ENCODE measurements around the gene DCC. TPM values are rescaled to one million over a fixed set of nuclear protein-coding genes. Genes with fewer than 3 reads are reported as not detected.

Gene DCC
- total RNA-seq, 1 donor from 2014 or later, result under 0.01 TPM

- no peak overlapping the region for H3K27ac ChIP-seq (ENCODE audit: low read depth, low read length)
- H3K4me1 ChIP-seq (ENCODE audit: control insufficient read depth in 3 of 3, insufficient read depth in 3 of 3, low read length in 3 of 3), result no peaks in the 10 kb centered on the region
- H3K27me3 ChIP-seq (ENCODE audit: control insufficient read depth in 3 of 3, insufficient read depth in 3 of 3, low read length in 3 of 3), result no peaks in the 10 kb centered on the region
- H3K4me3 ChIP-seq (ENCODE audit: low read length in 3 of 3), result no peak overlapping the region
- no peaks in the 10 kb centered on the region for H3K36me3 ChIP-seq (ENCODE audit: control insufficient read depth in 3 of 3, insufficient read depth in 3 of 3, low read length in 3 of 3)
- no peaks in the 10 kb centered on the region for H3K9me3 ChIP-seq (ENCODE audit: control insufficient read depth in 3 of 3, low read length in 3 of 3)
- no peak overlapping the region for H3K9ac ChIP-seq (ENCODE audit: low read depth in 1 of 3, low read length in 3 of 3)
Observed at GRCh38 chr18:52439457-52439856, 99.5 kb downstream of the DCC start.

GRCh38 chr18:52441794-52442193 lies 101.8 kb downstream of the DCC start:
- H3K4me3 ChIP-seq (ENCODE audit: low read length in 3 of 3), result no peak overlapping the region
- H3K4me1 ChIP-seq (ENCODE audit: control insufficient read depth in 3 of 3, insufficient read depth in 3 of 3, low read length in 3 of 3), result no peaks in the 10 kb centered on the region
- H3K27ac ChIP-seq (ENCODE audit: low read depth, low read length), result no peak overlapping the region
- no peak overlapping the region for H3K9ac ChIP-seq (ENCODE audit: low read depth in 1 of 3, low read length in 3 of 3)
- H3K9me3 ChIP-seq (ENCODE audit: control insufficient read depth in 3 of 3, low read length in 3 of 3), result no peaks in the 10 kb centered on the region
- no peaks in the 10 kb centered on the region for H3K36me3 ChIP-seq (ENCODE audit: control insufficient read depth in 3 of 3, insufficient read depth in 3 of 3, low read length in 3 of 3)
- no peaks in the 10 kb centered on the region for H3K27me3 ChIP-seq (ENCODE audit: control insufficient read depth in 3 of 3, insufficient read depth in 3 of 3, low read length in 3 of 3)

DNA sequence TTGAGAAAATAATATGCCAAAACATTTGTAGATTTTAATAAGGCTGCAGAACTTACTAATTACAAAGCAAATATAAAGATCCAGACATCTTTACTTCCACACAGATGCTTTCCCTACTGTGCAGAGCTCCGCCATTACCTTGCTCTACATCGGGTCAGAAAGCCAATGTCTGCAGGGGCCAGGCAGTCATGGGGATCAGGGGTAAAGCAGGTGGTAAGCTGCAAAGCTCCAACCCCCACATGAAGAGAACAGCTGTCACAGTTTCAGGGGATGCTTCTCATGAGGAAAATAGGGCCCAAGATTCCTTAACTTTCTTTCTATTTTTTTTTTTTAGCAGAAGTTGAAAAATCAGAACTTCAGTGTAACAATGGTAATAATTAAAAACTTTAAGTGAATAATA lies 102.7 kb downstream of the DCC start:
- H3K4me1 ChIP-seq (ENCODE audit: control insufficient read depth in 3 of 3, insufficient read depth in 3 of 3, low read length in 3 of 3), result no peaks in the 10 kb centered on the region
- no peak overlapping the region for H3K27ac ChIP-seq (ENCODE audit: low read depth, low read length)
- no peaks in the 10 kb centered on the region for H3K9me3 ChIP-seq (ENCODE audit: control insufficient read depth in 3 of 3, low read length in 3 of 3)
- H3K36me3 ChIP-seq (ENCODE audit: control insufficient read depth in 3 of 3, insufficient read depth in 3 of 3, low read length in 3 of 3), result no peaks in the 10 kb centered on the region
- H3K27me3 ChIP-seq (ENCODE audit: control insufficient read depth in 3 of 3, insufficient read depth in 3 of 3, low read length in 3 of 3), result no peaks in the 10 kb centered on the region
- no peak overlapping the region for H3K9ac ChIP-seq (ENCODE audit: low read depth in 1 of 3, low read length in 3 of 3)
- no peak overlapping the region for H3K4me3 ChIP-seq (ENCODE audit: low read length in 3 of 3)

DNA sequence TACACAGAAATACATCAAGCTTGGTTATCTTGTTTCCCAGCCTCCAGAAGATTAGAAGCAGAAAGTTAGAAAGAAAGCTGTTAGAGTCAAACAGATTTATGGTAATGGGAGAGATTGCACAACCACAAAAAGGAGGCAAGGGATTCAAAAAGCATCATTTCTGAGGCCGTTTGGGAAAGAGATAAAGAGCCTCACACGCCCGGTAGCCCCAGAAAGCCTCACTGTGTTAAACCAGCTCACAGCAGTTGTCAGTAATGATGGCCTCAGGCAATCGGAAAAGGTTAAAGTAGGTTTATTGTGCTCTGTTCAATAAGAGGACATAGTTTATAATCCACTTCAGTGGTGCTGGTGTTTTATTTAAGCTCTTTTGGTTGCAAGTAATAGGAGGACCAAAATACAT lies 111.3 kb downstream of the DCC start:
- H3K9me3 ChIP-seq (ENCODE audit: control insufficient read depth in 3 of 3, low read length in 3 of 3), result no peaks in the 10 kb centered on the region
- no peak overlapping the region for H3K4me3 ChIP-seq (ENCODE audit: low read length in 3 of 3)
- no peak overlapping the region for H3K9ac ChIP-seq (ENCODE audit: low read depth in 1 of 3, low read length in 3 of 3)
- no peaks in the 10 kb centered on the region for H3K36me3 ChIP-seq (ENCODE audit: control insufficient read depth in 3 of 3, insufficient read depth in 3 of 3, low read length in 3 of 3)
- H3K27me3 ChIP-seq (ENCODE audit: control insufficient read depth in 3 of 3, insufficient read depth in 3 of 3, low read length in 3 of 3), result no peaks in the 10 kb centered on the region
- no peaks in the 10 kb centered on the region for H3K4me1 ChIP-seq (ENCODE audit: control insufficient read depth in 3 of 3, insufficient read depth in 3 of 3, low read length in 3 of 3)
- H3K27ac ChIP-seq (ENCODE audit: low read depth, low read length), result no peak overlapping the region

DNA sequence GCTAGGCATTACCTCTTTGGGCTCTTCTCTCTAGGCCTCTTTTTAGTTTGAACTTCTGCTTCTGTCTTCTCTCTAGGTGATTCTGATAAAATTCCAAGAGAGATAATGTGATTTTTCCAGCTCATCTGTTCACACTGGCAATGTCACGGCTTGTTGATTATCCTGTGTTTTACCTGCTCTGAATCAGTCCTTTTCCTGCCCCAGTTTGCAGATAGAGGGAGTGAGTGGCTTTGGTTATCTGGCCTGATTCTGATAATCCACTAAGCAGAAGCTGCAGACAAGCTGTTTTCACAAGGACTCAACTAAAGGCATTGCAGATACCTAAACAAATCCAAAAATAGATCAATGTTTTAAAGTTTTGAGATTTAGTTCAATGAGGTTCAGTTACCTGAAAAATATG lies 111.9 kb downstream of the DCC start:
- Histone ChIP-seq H3K36me3 (ENCODE audit: control insufficient read depth in 3 of 3, insufficient read depth in 3 of 3, low read length in 3 of 3) (no peaks in the 10 kb centered on the region), H3K9me3 (ENCODE audit: control insufficient read depth in 3 of 3, low read length in 3 of 3) (no peaks in the 10 kb centered on the region), H3K27ac (ENCODE audit: low read depth, low read length) (no peak overlapping the region), H3K4me3 (ENCODE audit: low read length in 3 of 3) (no peak overlapping the region), H3K4me1 (ENCODE audit: control insufficient read depth in 3 of 3, insufficient read depth in 3 of 3, low read length in 3 of 3) (no peaks in the 10 kb centered on the region), H3K9ac (ENCODE audit: low read depth in 1 of 3, low read length in 3 of 3) (no peak overlapping the region), H3K27me3 (ENCODE audit: control insufficient read depth in 3 of 3, insufficient read depth in 3 of 3, low read length in 3 of 3) (no peaks in the 10 kb centered on the region)

DNA sequence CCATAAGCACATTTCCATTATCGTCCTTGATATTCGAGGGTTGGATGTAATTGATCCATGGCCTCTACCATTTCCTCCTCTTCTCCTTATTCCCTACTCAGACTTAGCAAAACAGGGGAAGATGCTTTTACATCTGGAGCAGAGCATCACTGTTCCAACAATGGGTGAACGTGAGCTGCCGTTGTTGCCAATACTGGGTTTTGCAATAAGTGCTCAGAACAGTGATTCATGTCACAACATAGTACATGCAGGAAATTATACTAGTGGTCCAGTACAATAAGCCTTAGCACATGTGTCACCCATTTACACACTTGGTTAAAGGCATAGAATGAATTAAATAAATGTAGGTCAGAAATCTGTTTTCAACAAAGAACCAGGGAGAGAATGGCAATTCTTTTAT lies 112.4 kb downstream of the DCC start:
- H3K4me3 ChIP-seq (ENCODE audit: low read length in 3 of 3), result no peak overlapping the region
- no peaks in the 10 kb centered on the region for H3K9me3 ChIP-seq (ENCODE audit: control insufficient read depth in 3 of 3, low read length in 3 of 3)
- no peak overlapping the region for H3K27ac ChIP-seq (ENCODE audit: low read depth, low read length)
- H3K27me3 ChIP-seq (ENCODE audit: control insufficient read depth in 3 of 3, insufficient read depth in 3 of 3, low read length in 3 of 3), result no peaks in the 10 kb centered on the region
- no peaks in the 10 kb centered on the region for H3K36me3 ChIP-seq (ENCODE audit: control insufficient read depth in 3 of 3, insufficient read depth in 3 of 3, low read length in 3 of 3)
- H3K9ac ChIP-seq (ENCODE audit: low read depth in 1 of 3, low read length in 3 of 3), result no peak overlapping the region
- no peaks in the 10 kb centered on the region for H3K4me1 ChIP-seq (ENCODE audit: control insufficient read depth in 3 of 3, insufficient read depth in 3 of 3, low read length in 3 of 3)

- Histone ChIP-seq H3K9ac (ENCODE audit: low read depth in 1 of 3, low read length in 3 of 3) (no peak overlapping the region), H3K27ac (ENCODE audit: low read depth, low read length) (no peak overlapping the region), H3K36me3 (ENCODE audit: control insufficient read depth in 3 of 3, insufficient read depth in 3 of 3, low read length in 3 of 3) (no peaks in the 10 kb centered on the region), H3K27me3 (ENCODE audit: control insufficient read depth in 3 of 3, insufficient read depth in 3 of 3, low read length in 3 of 3) (no peaks in the 10 kb centered on the region), H3K9me3 (ENCODE audit: control insufficient read depth in 3 of 3, low read length in 3 of 3) (no peaks in the 10 kb centered on the region), H3K4me3 (ENCODE audit: low read length in 3 of 3) (no peak overlapping the region), H3K4me1 (ENCODE audit: control insufficient read depth in 3 of 3, insufficient read depth in 3 of 3, low read length in 3 of 3) (no peaks in the 10 kb centered on the region)
Observed at GRCh38 chr18:52459890-52460289, 119.9 kb downstream of the DCC start.

DNA sequence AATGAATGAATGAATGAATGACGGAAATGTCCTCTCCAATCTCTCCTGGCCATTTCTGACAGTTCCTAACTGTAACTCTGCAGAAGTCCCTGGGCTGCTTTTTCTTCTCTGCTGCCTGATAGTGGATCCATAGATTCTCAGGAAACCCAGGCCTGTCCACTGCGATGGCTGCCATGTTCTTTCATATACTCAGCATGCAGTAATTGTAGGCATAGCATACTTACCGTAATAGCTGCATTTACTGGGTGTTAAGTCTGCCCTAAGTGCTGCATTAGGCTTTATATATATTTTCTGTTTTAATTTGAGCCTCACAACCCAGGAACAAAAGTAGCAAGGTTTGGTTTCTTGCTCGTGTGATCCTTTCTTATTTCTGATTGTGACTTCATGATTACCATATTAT lies 122.9 kb downstream of the DCC start:
- Histone ChIP-seq H3K9me3 (ENCODE audit: control insufficient read depth in 3 of 3, low read length in 3 of 3) (no peaks in the 10 kb centered on the region), H3K27me3 (ENCODE audit: control insufficient read depth in 3 of 3, insufficient read depth in 3 of 3, low read length in 3 of 3) (no peaks in the 10 kb centered on the region), H3K27ac (ENCODE audit: low read depth, low read length) (no peak overlapping the region), H3K36me3 (ENCODE audit: control insufficient read depth in 3 of 3, insufficient read depth in 3 of 3, low read length in 3 of 3) (no peaks in the 10 kb centered on the region), H3K4me3 (ENCODE audit: low read length in 3 of 3) (no peak overlapping the region), H3K4me1 (ENCODE audit: control insufficient read depth in 3 of 3, insufficient read depth in 3 of 3, low read length in 3 of 3) (no peaks in the 10 kb centered on the region), H3K9ac (ENCODE audit: low read depth in 1 of 3, low read length in 3 of 3) (no peak overlapping the region)

DNA sequence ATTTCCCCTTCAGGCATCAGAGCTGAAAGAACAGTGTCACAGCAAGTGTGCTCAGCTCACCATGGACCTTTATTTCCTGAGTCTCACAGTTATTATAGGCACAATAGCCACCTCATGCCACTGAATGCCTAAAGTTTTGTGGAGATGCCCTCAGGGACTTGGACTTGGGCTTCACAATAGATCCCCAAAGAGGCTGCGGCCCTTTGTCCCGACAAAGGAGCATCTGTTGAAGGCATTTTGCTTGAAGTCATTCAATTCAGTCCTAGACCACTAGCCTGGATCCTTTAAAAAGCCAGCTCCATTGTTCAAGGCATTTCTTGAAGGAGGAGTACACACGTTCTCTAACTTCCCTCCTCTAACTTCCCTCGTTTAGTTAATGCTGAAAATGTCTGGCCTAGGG lies 125.4 kb downstream of the DCC start:
- H3K36me3 ChIP-seq (ENCODE audit: control insufficient read depth in 3 of 3, insufficient read depth in 3 of 3, low read length in 3 of 3), result no peaks in the 10 kb centered on the region
- H3K4me3 ChIP-seq (ENCODE audit: low read length in 3 of 3), result no peak overlapping the region
- no peaks in the 10 kb centered on the region for H3K4me1 ChIP-seq (ENCODE audit: control insufficient read depth in 3 of 3, insufficient read depth in 3 of 3, low read length in 3 of 3)
- no peaks in the 10 kb centered on the region for H3K9me3 ChIP-seq (ENCODE audit: control insufficient read depth in 3 of 3, low read length in 3 of 3)
- H3K27me3 ChIP-seq (ENCODE audit: control insufficient read depth in 3 of 3, insufficient read depth in 3 of 3, low read length in 3 of 3), result no peaks in the 10 kb centered on the region
- H3K9ac ChIP-seq (ENCODE audit: low read depth in 1 of 3, low read length in 3 of 3), result no peak overlapping the region
- H3K27ac ChIP-seq (ENCODE audit: low read depth, low read length), result no peak overlapping the region

- Histone ChIP-seq H3K27ac (ENCODE audit: low read depth, low read length) (no peak overlapping the region), H3K4me3 (ENCODE audit: low read length in 3 of 3) (no peak overlapping the region), H3K36me3 (ENCODE audit: control insufficient read depth in 3 of 3, insufficient read depth in 3 of 3, low read length in 3 of 3) (no peaks in the 10 kb centered on the region), H3K9me3 (ENCODE audit: control insufficient read depth in 3 of 3, low read length in 3 of 3) (no peaks in the 10 kb centered on the region), H3K27me3 (ENCODE audit: control insufficient read depth in 3 of 3, insufficient read depth in 3 of 3, low read length in 3 of 3) (no peaks in the 10 kb centered on the region), H3K4me1 (ENCODE audit: control insufficient read depth in 3 of 3, insufficient read depth in 3 of 3, low read length in 3 of 3) (no peaks in the 10 kb centered on the region), H3K9ac (ENCODE audit: low read depth in 1 of 3, low read length in 3 of 3) (no peak overlapping the region)
Observed at GRCh38 chr18:52468496-52468895, 128.5 kb downstream of the DCC start.

GRCh38 chr18:52475325-52475724 lies 135.3 kb downstream of the DCC start:
- Histone ChIP-seq H3K9ac (ENCODE audit: low read depth in 1 of 3, low read length in 3 of 3) (no peak overlapping the region), H3K27me3 (ENCODE audit: control insufficient read depth in 3 of 3, insufficient read depth in 3 of 3, low read length in 3 of 3) (no peaks in the 10 kb centered on the region), H3K4me1 (ENCODE audit: control insufficient read depth in 3 of 3, insufficient read depth in 3 of 3, low read length in 3 of 3) (no peaks in the 10 kb centered on the region), H3K36me3 (ENCODE audit: control insufficient read depth in 3 of 3, insufficient read depth in 3 of 3, low read length in 3 of 3) (no peaks in the 10 kb centered on the region), H3K27ac (ENCODE audit: low read depth, low read length) (no peak overlapping the region), H3K4me3 (ENCODE audit: low read length in 3 of 3) (no peak overlapping the region), H3K9me3 (ENCODE audit: control insufficient read depth in 3 of 3, low read length in 3 of 3) (no peaks in the 10 kb centered on the region)
